Tibial nerve (tissue), 4 donors: ENCODE results near the gene EBI3.

Source experiments
- EP300 ChIP-seq, 2 donors: sonication (generic); formaldehyde crosslinking; IDR thresholded peaks; one replicate each; pipeline ENCODE4 v1.6.1; 2017; ENCODE audit warnings: antibody characterized with exemption in 2 of 2, mild to moderate bottlenecking in 1 of 2
- POLR2A ChIP-seq, 2 donors: fragments of 450-650 bp; IDR thresholded peaks; one replicate each; pipeline ENCODE4 v1.6.1; 2017; ENCODE audit warnings: antibody characterized with exemption in 2 of 2, mild to moderate bottlenecking in 2 of 2, moderate library complexity in 2 of 2
- TF ChIP-seq, protein P1 (sequence below), 5 experiments: fragments of 200-600 bp in 3 of 5; fragments of 450-650 bp in 2 of 5; sonication (generic) in 3 of 5; IDR thresholded peaks; one replicate each; pipeline ENCODE4 v1.5.1; 2016 to 2019; ENCODE audit warnings: antibody characterized with exemption in 5 of 5, mild to moderate bottlenecking in 3 of 5, moderate library complexity in 2 of 5

DNA sequence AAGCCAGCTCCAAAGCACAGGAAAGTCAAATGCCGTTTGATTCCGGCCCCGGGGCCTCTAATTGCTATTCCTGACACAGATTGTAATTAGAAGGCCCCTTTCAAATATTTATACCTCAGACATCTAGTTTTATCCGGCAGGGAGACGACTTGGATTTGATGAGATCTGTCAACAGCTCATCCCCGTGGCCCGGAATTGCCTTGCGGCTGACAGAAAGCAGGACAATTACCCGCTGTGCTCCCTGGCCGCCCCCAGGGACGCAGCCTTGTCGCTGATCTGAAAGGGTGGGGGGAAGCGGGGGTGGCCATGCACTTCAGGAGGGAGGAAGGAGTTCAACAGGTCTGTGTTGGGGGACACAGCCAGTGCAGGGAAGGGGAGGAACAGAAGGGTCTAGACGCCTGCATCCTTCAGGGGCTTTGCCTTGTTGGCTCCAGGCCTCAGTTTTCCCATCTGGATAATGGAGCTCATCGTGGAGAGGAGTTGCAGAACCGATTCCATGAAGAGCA is 47.9 kb downstream of the EBI3 start:
- TF ChIP-seq, protein P1, sequence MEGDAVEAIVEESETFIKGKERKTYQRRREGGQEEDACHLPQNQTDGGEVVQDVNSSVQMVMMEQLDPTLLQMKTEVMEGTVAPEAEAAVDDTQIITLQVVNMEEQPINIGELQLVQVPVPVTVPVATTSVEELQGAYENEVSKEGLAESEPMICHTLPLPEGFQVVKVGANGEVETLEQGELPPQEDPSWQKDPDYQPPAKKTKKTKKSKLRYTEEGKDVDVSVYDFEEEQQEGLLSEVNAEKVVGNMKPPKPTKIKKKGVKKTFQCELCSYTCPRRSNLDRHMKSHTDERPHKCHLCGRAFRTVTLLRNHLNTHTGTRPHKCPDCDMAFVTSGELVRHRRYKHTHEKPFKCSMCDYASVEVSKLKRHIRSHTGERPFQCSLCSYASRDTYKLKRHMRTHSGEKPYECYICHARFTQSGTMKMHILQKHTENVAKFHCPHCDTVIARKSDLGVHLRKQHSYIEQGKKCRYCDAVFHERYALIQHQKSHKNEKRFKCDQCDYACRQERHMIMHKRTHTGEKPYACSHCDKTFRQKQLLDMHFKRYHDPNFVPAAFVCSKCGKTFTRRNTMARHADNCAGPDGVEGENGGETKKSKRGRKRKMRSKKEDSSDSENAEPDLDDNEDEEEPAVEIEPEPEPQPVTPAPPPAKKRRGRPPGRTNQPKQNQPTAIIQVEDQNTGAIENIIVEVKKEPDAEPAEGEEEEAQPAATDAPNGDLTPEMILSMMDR (IDR thresholded peaks at IDR 0.05) = no peak
- TF ChIP-seq POLR2A (IDR thresholded peaks at IDR 0.05) (no peak), EP300 (IDR thresholded peaks at IDR 0.05) (no peak)
